GM18505 (cell line): ENCODE measurements around the gene LEF1.

Experiments
- ATAC-seq: cut with Tn5 transposase; IDR thresholded peaks from one replicate; pipeline ENCODE4 v1.9.1; 2021; ENCODE audit not compliant: unreplicated experiment
- POLR2A ChIP-seq: IDR thresholded peaks from 4 replicates; pipeline ENCODE4 v1.6.1; 2011; ENCODE audit warnings: borderline replicate concordance; ENCODE audit not compliant: insufficient read depth, insufficient read length; ENCODE audit errors: extremely low read depth

LEF1 gene

DNA sequence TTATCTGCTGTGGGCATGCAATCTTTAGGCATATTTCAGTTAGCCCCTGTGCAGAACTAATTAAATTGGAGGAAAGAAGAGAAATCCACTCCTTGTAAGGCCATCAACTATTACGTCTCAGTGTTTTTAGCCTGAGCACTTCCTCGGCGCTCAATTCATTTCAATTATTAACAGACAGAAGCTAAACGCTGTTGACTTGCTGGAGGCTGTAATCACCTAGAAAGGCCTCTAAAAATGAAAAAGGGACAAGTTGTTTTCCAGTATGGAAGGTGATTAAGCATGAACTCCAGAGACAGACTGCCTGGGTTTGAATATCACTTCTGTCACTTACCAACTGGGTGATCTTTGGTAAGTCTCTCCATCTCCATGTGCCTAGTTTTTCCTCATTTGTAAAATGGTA, 59.6 kb downstream of the LEF1 start:
- ATAC-seq = no peak
- no peak for TF ChIP-seq POLR2A

- ATAC-seq = no peak
- TF ChIP-seq POLR2A = no peak
Observed at GRCh38 chr4:108107729-108108382, 60.9 kb downstream of the LEF1 start.

- no peak for TF ChIP-seq POLR2A
- no peak for ATAC-seq
Observed at GRCh38 chr4:108107101-108107500, 61.6 kb downstream of the LEF1 start.

DNA sequence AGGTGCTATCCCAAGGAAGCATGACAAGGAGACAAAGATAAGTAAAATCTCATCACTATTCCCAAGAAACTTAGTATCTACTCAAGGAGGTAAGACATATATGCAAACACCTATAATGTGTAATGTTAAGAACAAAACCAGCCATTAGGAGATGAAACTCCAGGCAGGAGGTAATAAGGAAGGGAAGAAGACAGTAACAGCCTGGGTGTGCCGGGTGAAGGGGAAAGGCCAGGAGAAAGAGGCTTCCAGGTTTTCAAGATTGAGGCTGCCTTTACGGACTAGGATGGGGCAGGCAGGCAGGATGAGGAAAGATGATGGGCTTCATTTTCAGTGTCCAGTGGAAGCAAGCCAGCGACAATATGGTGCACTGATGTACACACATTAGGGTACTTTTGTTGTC, 62.5 kb downstream of the LEF1 start:
- no peak for ATAC-seq
- TF ChIP-seq POLR2A = no peak

GRCh38 chr4:108103099-108103862, 65.5 kb downstream of the LEF1 start:
- no peak for ATAC-seq
- no peak for TF ChIP-seq POLR2A

GRCh38 chr4:108100827-108101226, 67.9 kb downstream of the LEF1 start:
- no peak for TF ChIP-seq POLR2A
- no peak for ATAC-seq

- no peak for TF ChIP-seq POLR2A
- ATAC-seq = no peak
Observed at GRCh38 chr4:108099838-108100237, 68.9 kb downstream of the LEF1 start.

DNA sequence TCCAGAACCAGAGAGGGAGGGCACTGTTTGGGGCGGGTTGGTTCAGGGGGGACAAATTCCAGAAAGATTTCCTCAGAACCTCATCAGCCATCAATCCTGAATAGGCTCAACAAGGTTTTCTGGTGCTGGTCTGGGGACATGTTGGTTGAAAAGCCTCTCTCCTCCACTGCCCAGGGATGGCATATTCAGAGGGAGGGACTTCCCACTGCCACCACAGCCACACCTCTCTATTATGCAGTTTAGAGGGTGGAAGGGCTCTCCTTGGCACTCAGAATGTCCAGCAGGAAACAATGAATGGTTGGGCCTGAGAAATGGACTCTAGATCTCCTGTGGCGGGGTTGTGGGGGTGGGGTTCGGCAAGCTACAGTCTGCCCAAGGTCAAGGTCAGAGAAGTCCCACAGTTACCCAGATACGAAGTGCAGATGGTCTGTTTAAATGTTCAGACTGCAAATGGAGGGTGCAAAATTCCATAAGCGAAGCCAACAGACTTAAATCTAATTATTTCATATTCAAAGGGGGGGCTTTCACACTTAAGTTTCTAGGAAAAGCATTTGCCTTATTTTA, 70.7 kb downstream of the LEF1 start:
- ATAC-seq = no peak
- TF ChIP-seq POLR2A = no peak

GRCh38 chr4:108094923-108095482, 73.7 kb downstream of the LEF1 start:
- TF ChIP-seq POLR2A = no peak
- no peak for ATAC-seq

- no peak for TF ChIP-seq POLR2A
Observed at GRCh38 chr4:108094131-108094530, 74.6 kb downstream of the LEF1 start.

DNA sequence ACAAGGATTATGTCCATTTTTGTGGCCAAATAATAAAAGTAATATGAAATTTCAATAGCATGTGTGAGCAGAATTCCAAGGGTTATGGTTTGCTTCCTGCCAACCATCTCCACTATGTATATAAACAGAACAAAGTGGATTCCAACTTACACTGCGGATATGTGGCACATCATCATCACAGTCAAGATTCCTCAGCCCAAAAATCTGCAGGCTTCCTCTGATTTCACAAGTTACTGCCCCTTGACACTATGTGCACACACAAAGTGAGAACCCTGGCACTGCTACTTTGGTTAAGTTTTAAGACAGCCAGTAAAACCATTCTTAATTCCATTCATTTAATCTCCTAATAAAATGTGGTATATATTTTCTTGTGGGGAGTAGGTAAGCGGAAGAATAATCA, 76.4 kb downstream of the LEF1 start:
- TF ChIP-seq POLR2A = no peak
- ATAC-seq = no peak

More at GRCh38 chr4:108094131-108094530, 74.6 kb downstream of the LEF1 start:
- ATAC-seq = no peak

DNA sequence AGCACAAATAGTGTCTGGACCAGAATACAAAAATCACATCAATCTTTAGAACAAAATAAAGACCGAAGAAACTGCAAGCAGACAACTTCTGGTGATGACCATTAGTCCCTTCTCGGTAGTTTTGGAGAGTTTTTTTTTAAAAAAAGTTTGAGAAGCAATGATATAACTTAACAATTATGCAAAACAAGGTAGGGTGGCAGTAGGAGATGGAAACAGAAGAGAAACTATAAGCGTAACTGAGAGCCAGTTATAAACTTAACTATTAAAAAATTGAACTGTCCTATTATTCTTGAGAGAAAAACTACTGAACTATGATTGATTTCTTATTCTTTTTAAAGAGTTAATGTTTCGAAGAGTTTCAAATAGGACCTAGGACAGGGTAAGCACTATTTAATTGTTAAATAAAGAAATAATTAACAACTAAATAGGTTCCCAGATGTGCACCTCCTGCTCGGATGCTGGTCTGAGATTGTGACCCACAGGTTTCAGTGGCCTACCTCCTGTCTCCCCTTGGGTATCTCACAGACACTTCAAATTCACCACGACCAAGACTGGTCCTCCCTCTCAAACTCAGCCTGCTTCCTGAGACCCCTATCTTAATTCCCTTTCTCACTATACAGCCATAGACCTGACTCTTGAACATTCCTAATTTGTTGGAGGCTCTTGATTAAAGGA, 81.3 kb downstream of the LEF1 start:
- no peak for TF ChIP-seq POLR2A
- ATAC-seq = no peak

GRCh38 chr4:108081256-108081655, 87.5 kb downstream of the LEF1 start:
- ATAC-seq = no peak
- no peak for TF ChIP-seq POLR2A
